ENCODE results near the gene PRRX2.
"Not testable (repeated sequence)": the region's sequence is repeated elsewhere in the genome, so short reads cannot be mapped to it uniquely, and the experiment has no call there.

The PRRX2 gene

GRCh38 chr9:129665389-129665775 is at the start of gene PRRX2:
TSS of gene PRRX2 (plus strand) at chr9:129665647. CDS start at chr9:129665868, 221 bp downstream.
- peak; percentile 51 for DNase-seq

DNA sequence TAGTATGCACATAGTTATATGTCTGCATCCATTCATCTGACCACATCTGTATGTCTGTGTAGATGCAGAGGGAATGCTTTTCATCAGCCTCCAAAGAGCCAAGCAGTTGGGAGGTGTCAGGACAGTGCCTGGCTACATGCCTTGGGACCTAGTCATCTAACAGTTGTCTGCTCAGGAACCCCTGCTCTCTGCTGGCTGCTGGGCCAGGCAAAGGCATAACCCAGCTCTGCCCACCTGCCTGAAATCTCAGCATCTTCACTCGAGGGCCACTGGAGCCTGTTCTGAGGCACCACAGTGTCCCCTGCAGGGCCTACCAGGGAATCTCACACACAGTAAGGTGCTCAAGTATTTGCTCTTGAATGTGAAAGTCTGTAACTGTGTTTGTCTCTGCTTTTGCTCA is 48.3 kb upstream of the PRRX2 start:
- no peak for DNase-seq

DNA sequence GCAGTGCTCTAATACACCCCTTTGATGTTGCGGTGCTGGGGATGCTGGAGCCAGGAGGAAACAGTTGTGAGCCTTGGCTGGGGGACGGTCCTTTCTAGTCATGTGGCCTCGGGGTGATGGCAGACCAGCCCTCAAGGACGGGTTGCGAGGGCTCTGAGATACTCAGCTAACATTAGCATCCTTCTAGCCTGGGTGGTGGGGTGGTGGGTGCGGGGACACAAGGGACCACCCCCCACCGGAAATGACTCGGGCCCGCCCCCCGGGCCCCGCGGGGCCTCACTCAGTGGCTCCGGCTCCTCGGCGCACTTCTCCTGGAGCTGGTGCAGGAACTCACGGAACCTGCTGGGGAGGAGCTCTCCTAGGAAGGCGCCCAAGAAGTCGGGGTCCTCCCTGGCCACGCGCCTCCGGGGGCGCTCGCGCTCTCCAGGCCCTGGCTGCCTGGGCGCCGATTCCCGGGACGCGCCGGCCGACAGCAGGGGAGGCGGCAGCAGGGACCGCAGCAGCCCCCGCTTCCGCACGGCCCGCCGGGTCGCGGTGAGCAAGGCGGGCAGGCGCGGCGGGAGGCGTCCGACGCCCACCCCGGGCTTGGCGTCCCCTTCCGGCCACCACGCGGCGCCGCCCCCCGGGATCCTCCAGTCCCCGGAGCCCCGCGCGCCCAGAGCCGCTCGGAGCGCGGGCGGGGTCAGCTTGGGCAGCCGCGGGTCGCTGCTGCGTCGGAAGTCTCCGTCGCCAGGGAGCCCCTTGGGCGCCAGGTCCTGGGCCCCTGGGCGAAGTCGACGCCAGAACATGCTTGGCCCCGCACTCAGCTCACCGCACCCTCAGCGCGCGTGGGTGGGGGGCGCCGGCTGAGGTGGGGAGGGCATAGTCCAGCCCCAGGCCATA is 45.4 kb upstream of the PRRX2 start:
- peak; percentile 69 for DNase-seq

- DNase-seq = no peak
These were observed 44.7 kb upstream of the PRRX2 start, which contains the start of gene C9orf50 for GRCh38 chr9:129620669-129621295. TSS of gene C9orf50 (minus strand) at chr9:129621101. CDS start at chr9:129620574, 527 bp downstream.

GRCh38 chr9:129623331-129623730 is 42.1 kb upstream of the PRRX2 start:
- DNase-seq = no peak

GRCh38 chr9:129624168-129624759 is 41.2 kb upstream of the PRRX2 start:
- DNase-seq = peak; percentile 81

- DNase-seq = peak; percentile 89
These were observed 40.5 kb upstream of the PRRX2 start for GRCh38 chr9:129624947-129625346.

- peak; percentile 93 for DNase-seq
These were observed 39.3 kb upstream of the PRRX2 start, which contains the start of gene NTMT1 for GRCh38 chr9:129626079-129626624. TSS of gene NTMT1 (plus strand) at chr9:129626163. CDS start at chr9:129632704, 6,541 bp downstream.

GRCh38 chr9:129626625-129627284 is 38.7 kb upstream of the PRRX2 start:
- DNase-seq = peak; percentile 58

GRCh38 chr9:129627556-129628440 is 37.6 kb upstream of the PRRX2 start:
- no peak for DNase-seq

DNA sequence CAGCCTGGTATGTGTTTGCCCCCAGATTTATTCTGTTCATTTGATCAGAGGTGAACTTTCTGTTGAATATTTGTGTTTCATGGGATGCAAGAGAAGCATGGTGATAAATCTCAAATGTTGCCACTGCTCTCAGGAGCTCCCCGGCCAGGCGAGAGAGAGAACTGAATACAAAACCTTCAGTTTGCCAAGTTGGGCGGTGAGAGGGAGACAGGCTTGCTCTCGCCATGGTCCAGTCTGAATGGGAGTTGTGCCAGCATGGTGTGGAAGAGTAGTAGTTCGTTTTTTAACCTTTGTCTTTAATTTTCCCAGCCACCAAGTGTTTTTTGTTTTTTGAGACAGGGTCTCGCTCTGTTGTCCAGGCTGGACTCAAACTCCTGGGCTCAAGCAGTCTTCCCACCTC is 36.7 kb upstream of the PRRX2 start:
- DNase-seq = no peak

- no peak for DNase-seq
These were observed 36.1 kb upstream of the PRRX2 start for GRCh38 chr9:129629251-129629820.

DNA sequence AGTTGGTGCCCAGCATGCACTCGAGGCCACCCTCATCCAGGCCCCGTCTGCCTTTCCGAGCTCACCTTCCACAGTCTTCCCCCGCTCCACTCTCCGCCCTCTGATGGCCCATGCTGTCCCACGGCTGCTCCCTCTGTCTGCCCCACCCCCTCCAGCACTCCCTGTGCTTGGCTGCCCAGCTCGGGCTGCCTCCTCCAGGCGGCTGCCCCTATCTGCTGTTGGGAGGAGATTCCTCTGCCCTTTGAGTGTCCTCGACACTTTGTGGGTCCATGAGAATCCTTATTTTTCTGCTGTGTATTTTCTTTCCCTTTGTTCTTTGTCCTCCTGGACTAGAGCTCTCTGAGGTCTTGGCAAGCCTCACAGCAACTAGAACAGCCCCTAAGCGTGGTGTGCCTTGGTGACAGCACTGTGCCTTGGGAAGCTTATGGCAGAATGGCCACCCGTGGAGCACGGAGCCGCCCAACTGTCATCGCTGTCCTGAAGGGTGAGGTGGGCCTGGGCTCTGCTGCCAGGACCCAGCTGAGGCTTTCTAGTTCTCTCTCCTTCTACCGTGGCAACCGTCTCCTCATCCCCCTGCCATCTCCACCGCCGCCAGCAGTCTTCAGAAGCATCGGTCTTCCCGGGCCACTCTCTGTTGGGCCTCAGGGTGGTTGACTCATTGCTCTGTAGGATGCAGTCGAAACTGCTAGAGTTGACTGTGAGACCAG is 34.3 kb upstream of the PRRX2 start:
- no peak for DNase-seq

DNA sequence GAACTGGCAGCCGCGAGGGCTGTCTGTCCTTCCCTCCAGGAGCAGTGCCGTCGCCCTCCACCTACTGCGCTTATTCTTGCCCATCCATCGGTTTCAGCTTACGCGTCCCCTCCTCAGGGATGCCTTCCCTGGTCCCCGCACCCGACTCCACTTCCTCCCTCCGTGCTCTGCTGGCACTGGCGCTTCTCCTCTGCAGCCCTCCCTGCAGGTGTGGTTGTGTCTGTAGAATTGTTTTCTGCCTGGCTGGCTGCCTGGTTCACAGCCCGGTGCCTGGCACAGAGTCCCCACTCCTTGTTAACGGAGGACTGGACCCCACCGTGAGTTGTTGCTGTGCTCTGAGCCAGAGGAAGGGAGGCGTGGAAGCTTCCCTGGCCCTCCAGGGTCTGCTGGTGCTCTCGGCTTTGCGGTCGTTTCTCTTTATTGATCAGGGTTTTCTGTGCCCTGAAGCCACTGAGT is 33.7 kb upstream of the PRRX2 start:
- DNase-seq = no peak

GRCh38 chr9:129632460-129632859 is 33.0 kb upstream of the PRRX2 start:
- no peak for DNase-seq

- no peak for DNase-seq
These were observed 32.2 kb upstream of the PRRX2 start for GRCh38 chr9:129633207-129633606.

DNA sequence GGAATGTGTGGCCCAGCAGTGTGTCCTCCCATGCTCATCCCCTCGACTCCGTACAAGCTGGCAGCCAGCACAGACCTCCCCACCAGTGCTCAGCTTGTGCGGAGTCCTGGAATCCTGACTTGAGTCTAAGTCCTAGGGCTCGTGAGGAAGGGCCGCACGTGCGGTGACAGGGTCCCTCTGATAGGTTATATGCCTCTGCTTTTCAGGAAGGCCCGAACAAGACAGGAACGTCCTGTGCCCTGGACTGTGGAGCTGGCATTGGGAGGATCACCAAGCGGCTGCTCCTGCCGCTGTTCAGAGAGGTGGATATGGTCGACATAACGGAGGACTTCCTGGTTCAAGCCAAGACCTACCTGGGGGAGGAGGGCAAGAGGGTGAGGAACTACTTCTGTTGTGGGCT is 31.6 kb upstream of the PRRX2 start:
- no peak for DNase-seq

- no peak for DNase-seq
These were observed 30.1 kb upstream of the PRRX2 start for GRCh38 chr9:129635099-129636065.

GRCh38 chr9:129636343-129636742 is 29.1 kb upstream of the PRRX2 start:
- DNase-seq = not testable (repeated sequence)
